ENCODE measurements around the gene LAMTOR2.
"Not testable (repeated sequence)": the region's sequence is repeated elsewhere in the genome, so short reads cannot be mapped to it uniquely, and the experiment has no call there.

DNA sequence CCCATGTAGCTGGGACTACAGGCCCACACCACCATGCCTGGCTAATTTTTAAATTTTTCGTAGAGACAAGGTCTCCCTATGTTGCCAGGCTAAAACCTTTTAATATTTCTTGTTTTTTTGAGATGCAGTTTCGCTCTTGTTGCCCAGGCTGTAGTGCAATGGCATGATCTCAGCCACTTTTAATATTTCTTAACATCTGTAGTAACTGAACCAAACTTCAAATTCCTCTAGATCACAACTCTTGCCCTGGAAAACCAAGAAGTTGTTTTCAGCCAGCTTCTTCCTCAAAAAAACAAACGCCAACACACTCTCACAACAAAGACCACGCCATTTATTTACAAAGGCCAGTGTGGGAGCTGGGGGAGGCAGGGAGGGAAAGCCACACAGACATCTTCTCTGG is 19.6 kb upstream of the LAMTOR2 start:
- TF ChIP-seq, protein P1, sequence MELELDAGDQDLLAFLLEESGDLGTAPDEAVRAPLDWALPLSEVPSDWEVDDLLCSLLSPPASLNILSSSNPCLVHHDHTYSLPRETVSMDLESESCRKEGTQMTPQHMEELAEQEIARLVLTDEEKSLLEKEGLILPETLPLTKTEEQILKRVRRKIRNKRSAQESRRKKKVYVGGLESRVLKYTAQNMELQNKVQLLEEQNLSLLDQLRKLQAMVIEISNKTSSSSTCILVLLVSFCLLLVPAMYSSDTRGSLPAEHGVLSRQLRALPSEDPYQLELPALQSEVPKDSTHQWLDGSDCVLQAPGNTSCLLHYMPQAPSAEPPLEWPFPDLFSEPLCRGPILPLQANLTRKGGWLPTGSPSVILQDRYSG (tag; conservative IDR thresholded peaks at IDR 0.05; ENCODE audit: low read depth): not testable (repeated sequence)
- TF ChIP-seq SMAD1 (IDR thresholded peaks at IDR 0.05; ENCODE audit: low read depth, low read length, partially characterized antibody); KLF16 (IDR thresholded peaks at IDR 0.05); CBFB (CRISPR knock-in tag; IDR thresholded peaks at IDR 0.05): not testable (repeated sequence)
- TF ChIP-seq, protein P2, sequence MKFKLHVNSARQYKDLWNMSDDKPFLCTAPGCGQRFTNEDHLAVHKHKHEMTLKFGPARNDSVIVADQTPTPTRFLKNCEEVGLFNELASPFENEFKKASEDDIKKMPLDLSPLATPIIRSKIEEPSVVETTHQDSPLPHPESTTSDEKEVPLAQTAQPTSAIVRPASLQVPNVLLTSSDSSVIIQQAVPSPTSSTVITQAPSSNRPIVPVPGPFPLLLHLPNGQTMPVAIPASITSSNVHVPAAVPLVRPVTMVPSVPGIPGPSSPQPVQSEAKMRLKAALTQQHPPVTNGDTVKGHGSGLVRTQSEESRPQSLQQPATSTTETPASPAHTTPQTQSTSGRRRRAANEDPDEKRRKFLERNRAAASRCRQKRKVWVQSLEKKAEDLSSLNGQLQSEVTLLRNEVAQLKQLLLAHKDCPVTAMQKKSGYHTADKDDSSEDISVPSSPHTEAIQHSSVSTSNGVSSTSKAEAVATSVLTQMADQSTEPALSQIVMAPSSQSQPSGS (CRISPR knock-in tag; IDR thresholded peaks at IDR 0.05): not testable (repeated sequence)
- TF ChIP-seq, protein P3, sequence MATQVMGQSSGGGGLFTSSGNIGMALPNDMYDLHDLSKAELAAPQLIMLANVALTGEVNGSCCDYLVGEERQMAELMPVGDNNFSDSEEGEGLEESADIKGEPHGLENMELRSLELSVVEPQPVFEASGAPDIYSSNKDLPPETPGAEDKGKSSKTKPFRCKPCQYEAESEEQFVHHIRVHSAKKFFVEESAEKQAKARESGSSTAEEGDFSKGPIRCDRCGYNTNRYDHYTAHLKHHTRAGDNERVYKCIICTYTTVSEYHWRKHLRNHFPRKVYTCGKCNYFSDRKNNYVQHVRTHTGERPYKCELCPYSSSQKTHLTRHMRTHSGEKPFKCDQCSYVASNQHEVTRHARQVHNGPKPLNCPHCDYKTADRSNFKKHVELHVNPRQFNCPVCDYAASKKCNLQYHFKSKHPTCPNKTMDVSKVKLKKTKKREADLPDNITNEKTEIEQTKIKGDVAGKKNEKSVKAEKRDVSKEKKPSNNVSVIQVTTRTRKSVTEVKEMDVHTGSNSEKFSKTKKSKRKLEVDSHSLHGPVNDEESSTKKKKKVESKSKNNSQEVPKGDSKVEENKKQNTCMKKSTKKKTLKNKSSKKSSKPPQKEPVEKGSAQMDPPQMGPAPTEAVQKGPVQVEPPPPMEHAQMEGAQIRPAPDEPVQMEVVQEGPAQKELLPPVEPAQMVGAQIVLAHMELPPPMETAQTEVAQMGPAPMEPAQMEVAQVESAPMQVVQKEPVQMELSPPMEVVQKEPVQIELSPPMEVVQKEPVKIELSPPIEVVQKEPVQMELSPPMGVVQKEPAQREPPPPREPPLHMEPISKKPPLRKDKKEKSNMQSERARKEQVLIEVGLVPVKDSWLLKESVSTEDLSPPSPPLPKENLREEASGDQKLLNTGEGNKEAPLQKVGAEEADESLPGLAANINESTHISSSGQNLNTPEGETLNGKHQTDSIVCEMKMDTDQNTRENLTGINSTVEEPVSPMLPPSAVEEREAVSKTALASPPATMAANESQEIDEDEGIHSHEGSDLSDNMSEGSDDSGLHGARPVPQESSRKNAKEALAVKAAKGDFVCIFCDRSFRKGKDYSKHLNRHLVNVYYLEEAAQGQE (IDR thresholded peaks at IDR 0.05; ENCODE audit: borderline replicate concordance): not testable (repeated sequence)
- TF ChIP-seq, protein P3 (CRISPR knock-in tag; IDR thresholded peaks at IDR 0.05; ENCODE audit: low read depth): not testable (repeated sequence)
- TF ChIP-seq, protein P4, sequence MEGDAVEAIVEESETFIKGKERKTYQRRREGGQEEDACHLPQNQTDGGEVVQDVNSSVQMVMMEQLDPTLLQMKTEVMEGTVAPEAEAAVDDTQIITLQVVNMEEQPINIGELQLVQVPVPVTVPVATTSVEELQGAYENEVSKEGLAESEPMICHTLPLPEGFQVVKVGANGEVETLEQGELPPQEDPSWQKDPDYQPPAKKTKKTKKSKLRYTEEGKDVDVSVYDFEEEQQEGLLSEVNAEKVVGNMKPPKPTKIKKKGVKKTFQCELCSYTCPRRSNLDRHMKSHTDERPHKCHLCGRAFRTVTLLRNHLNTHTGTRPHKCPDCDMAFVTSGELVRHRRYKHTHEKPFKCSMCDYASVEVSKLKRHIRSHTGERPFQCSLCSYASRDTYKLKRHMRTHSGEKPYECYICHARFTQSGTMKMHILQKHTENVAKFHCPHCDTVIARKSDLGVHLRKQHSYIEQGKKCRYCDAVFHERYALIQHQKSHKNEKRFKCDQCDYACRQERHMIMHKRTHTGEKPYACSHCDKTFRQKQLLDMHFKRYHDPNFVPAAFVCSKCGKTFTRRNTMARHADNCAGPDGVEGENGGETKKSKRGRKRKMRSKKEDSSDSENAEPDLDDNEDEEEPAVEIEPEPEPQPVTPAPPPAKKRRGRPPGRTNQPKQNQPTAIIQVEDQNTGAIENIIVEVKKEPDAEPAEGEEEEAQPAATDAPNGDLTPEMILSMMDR (IDR thresholded peaks at IDR 0.05 in 2 of 3, conservative IDR thresholded peaks at IDR 0.05 in 1 of 3; ENCODE audit: insufficient read depth in 2 of 3, low read depth in 1 of 3, low read length in 3 of 3): not testable (repeated sequence)
- TF ChIP-seq, protein P5, sequence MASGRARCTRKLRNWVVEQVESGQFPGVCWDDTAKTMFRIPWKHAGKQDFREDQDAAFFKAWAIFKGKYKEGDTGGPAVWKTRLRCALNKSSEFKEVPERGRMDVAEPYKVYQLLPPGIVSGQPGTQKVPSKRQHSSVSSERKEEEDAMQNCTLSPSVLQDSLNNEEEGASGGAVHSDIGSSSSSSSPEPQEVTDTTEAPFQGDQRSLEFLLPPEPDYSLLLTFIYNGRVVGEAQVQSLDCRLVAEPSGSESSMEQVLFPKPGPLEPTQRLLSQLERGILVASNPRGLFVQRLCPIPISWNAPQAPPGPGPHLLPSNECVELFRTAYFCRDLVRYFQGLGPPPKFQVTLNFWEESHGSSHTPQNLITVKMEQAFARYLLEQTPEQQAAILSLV (tag; IDR thresholded peaks at IDR 0.05): not testable (repeated sequence)
